Progenitor cell of endocrine pancreas (in vitro differentiated cells): ENCODE data around the gene IARS1. TPM values are rescaled to one million over a fixed set of nuclear protein-coding genes. Genes with fewer than 3 reads are reported as not detected.
A peak's percentile ranks its signal among the peaks of the same experiment; 100 is the strongest.

Source experiments
- DNase-seq: peaks from one replicate; pipeline ENCODE4 v3.0.0; 2021; ENCODE audit warnings: low spot score; ENCODE audit not compliant: unreplicated experiment
- H3K27ac Mint-ChIP-seq: 2 replicates; pipeline ENCODE4 v1.8.0; 2021; ENCODE audit warnings: mild to moderate bottlenecking, moderate library complexity, mixed read lengths
- H3K27me3 Mint-ChIP-seq: 2 replicates; pipeline ENCODE4 v1.8.0; 2021; ENCODE audit warnings: mixed read lengths
- H3K36me3 Mint-ChIP-seq: 2 replicates; pipeline ENCODE4 v1.8.0; 2022; ENCODE audit warnings: mixed read lengths; ENCODE audit not compliant: insufficient read depth
- H3K4me1 Mint-ChIP-seq: 2 replicates; pipeline ENCODE4 v1.8.0; 2021; ENCODE audit warnings: low read depth, mixed read lengths
- H3K4me3 Mint-ChIP-seq: 2 replicates; pipeline ENCODE4 v1.8.0; 2021; ENCODE audit warnings: low read depth, mild to moderate bottlenecking, moderate library complexity, mixed read lengths
- H3K9me3 Mint-ChIP-seq: 2 replicates; pipeline ENCODE4 v1.8.0; 2021; ENCODE audit warnings: low read depth, mixed read lengths
- CTCF ChIP-seq: fragments of 200-600 bp; sonication (generic); IDR thresholded peaks from one replicate; pipeline ENCODE4 v1.5.0; 2021; ENCODE audit warnings: antibody characterized with exemption, mild to moderate bottlenecking; ENCODE audit not compliant: unreplicated experiment
- microRNA-seq: library from miRNA; unstranded; fragments of <30 nt; microRNA quantifications from one replicate; pipeline ENCODE4 v1.1.0, GENCODE V29; 2020; ENCODE audit warnings: borderline number of aligned reads; ENCODE audit not compliant: unreplicated experiment
- total RNA-seq: library from RNA; stranded (reverse); gene quantifications from 2 replicates; pipeline ENCODE4 v1.2.1, GENCODE V29; 2021

The IARS1 gene
- total RNA-seq, 1 donor from 2014 or later = 170 TPM

GRCh38 chr9:92247296-92247695 lies 46.2 kb downstream of the IARS1 start:
- TF ChIP-seq CTCF = no peak
- Mint-ChIP-seq H3K27me3 (no peaks in the 10 kb centered on the region), H3K36me3 (peaks cover 40% of the 10 kb centered on the region), H3K4me1 (peaks cover 14% of the 10 kb centered on the region), H3K27ac (no peak overlapping the region), H3K9me3 (no peaks in the 10 kb centered on the region), H3K4me3 (no peak overlapping the region)
- no peak for DNase-seq

DNA sequence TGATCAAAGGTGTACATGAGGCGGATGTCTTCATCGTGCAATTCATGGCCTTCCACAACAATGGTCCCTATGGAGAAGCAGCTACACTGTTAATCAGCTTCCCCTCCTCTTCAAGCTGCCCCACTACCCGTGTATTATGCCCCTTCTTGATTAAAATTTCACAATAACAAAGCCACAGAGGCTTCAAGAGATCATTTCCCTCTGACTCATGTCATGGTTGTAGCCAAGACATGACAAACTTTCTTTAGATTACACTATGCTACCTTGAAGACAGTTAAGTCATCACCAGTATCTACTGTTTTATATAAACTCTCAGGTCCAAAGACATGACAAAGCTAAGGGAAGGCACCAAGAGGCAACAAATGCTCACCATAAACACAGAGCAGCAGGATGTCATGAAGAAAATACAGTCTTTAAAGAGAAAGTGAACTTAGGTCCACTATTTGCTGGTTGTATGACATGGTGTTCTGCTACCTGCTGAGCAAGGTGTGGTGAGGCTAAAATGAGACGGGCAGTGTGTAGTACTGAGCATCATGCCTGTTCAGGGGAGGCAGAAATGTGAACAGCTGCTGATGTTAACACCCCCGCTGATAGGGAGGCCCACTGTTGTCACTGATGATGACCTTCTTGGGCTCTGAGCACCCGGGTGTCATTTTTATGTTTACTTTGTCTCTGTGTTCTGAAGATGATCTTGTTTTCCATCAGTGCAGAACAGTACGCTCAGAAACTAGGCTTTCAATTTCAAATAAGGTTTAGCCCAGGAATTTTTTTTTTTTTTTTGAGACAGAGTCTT lies 48.3 kb downstream of the IARS1 start:
- peaks cover 14% of the 10 kb centered on the region for H3K4me1 Mint-ChIP-seq
- no peaks in the 10 kb centered on the region for H3K9me3 Mint-ChIP-seq
- no peak overlapping the region for H3K4me3 Mint-ChIP-seq
- no peak for TF ChIP-seq CTCF
- peaks cover 46% of the 10 kb centered on the region for H3K36me3 Mint-ChIP-seq
- peak overlapping the region; percentile 47 for H3K27ac Mint-ChIP-seq
- H3K27me3 Mint-ChIP-seq = no peaks in the 10 kb centered on the region
- DNase-seq = no peak

Small RNA genes lying within 50 kb of the gene (microRNA-seq; reads per million reads assigned to microRNA genes)
- gene MIR3651 = 4.2 reads per million

Other genes starting within 250 kb of the IARS1 start
- gene SPTLC1, start 178.3 kb downstream of the IARS1 start, total RNA-seq = 68.5 and 68.8 TPM in 2 replicates
- gene NOL8, start 31.7 kb upstream of the IARS1 start, total RNA-seq = 37.7 and 38.3 TPM in 2 replicates
- gene CENPP, start 32.3 kb upstream of the IARS1 start, total RNA-seq = 5.0 and 6.9 TPM in 2 replicates
- gene OGN, start 110.9 kb upstream of the IARS1 start, total RNA-seq = not detected in 2 replicates
- not detected in 2 replicates for gene OMD, start 130.8 kb upstream of the IARS1 start, total RNA-seq
- gene ASPN, start 188.8 kb upstream of the IARS1 start, total RNA-seq = not detected in 2 replicates
- 0.31 and 0.77 TPM in 2 replicates for gene ECM2, start 242.3 kb upstream of the IARS1 start, total RNA-seq